HG03175 (cell line): ENCODE results near the gene ABCD2.
"Not testable (repeated sequence)": the region's sequence is repeated elsewhere in the genome, so short reads cannot be mapped to it uniquely, and the experiment has no call there.

Experiments
- ATAC-seq: cut with Tn5 transposase; IDR thresholded peaks from one replicate; pipeline ENCODE4 v1.9.1; 2021; ENCODE audit warnings: mild to moderate bottlenecking, moderate library complexity; ENCODE audit not compliant: unreplicated experiment

Gene ABCD2

GRCh38 chr12:39613525-39613924 lies 6.1 kb downstream of the ABCD2 start:
- ATAC-seq: no peak

- ATAC-seq: no peak
These were observed 7.4 kb downstream of the ABCD2 start for GRCh38 chr12:39612250-39612649.

- no peak for ATAC-seq
These were observed 7.8 kb downstream of the ABCD2 start for GRCh38 chr12:39611818-39612217.

GRCh38 chr12:39610436-39611025 lies 9.1 kb downstream of the ABCD2 start:
- no peak for ATAC-seq

- ATAC-seq: no peak
These were observed 12.7 kb downstream of the ABCD2 start for GRCh38 chr12:39606712-39607423.

GRCh38 chr12:39605996-39606395 lies 13.6 kb downstream of the ABCD2 start:
- no peak for ATAC-seq

GRCh38 chr12:39605501-39605900 lies 14.1 kb downstream of the ABCD2 start:
- ATAC-seq: no peak

- no peak for ATAC-seq
These were observed 16.5 kb downstream of the ABCD2 start for GRCh38 chr12:39603065-39603464.

GRCh38 chr12:39601951-39602350 lies 17.7 kb downstream of the ABCD2 start:
- not testable (repeated sequence) for ATAC-seq

- ATAC-seq: no peak
These were observed 23.7 kb downstream of the ABCD2 start for GRCh38 chr12:39595928-39596327.

GRCh38 chr12:39592295-39592694 lies 27.3 kb downstream of the ABCD2 start:
- ATAC-seq: no peak

GRCh38 chr12:39588348-39588747 lies 31.3 kb downstream of the ABCD2 start:
- no peak for ATAC-seq

GRCh38 chr12:39587225-39587624 lies 32.4 kb downstream of the ABCD2 start:
- peak; percentile 68 for ATAC-seq

GRCh38 chr12:39586816-39587215 lies 32.8 kb downstream of the ABCD2 start:
- no peak for ATAC-seq

GRCh38 chr12:39581592-39581991 lies 38.0 kb downstream of the ABCD2 start:
- ATAC-seq: no peak

GRCh38 chr12:39575498-39575875 lies 44.1 kb downstream of the ABCD2 start:
- ATAC-seq: no peak

- peak; percentile 57 for ATAC-seq
These were observed 44.7 kb downstream of the ABCD2 start for GRCh38 chr12:39574785-39575497.

GRCh38 chr12:39574378-39574777 lies 45.2 kb downstream of the ABCD2 start:
- no peak for ATAC-seq

- no peak for ATAC-seq
These were observed 45.6 kb downstream of the ABCD2 start for GRCh38 chr12:39573971-39574370.

- no peak for ATAC-seq
These were observed 47.1 kb downstream of the ABCD2 start for GRCh38 chr12:39572551-39572950.

GRCh38 chr12:39571351-39571750 lies 48.3 kb downstream of the ABCD2 start:
- no peak for ATAC-seq

GRCh38 chr12:39553476-39553875 lies 66.1 kb downstream of the ABCD2 start:
- no peak for ATAC-seq
